ENCODE results near the gene FCHO2. TPM values are rescaled to one million over a fixed set of nuclear protein-coding genes. Genes with fewer than 3 reads are reported as not detected.
"Not testable (repeated sequence)": the region's sequence is repeated elsewhere in the genome, so short reads cannot be mapped to it uniquely, and the experiment has no call there.

Gene FCHO2
- total RNA-seq, 2 donors from 2014 or later, result 34.4 to 38.2 TPM

- ATAC-seq (ENCODE audit: insufficient number of reproducible peaks, low FRiP score, low read depth), result no peak
These were observed 1.5 kb downstream of the FCHO2 start for GRCh38 chr5:72957337-72957736.

GRCh38 chr5:72959257-72959656, 3.4 kb downstream of the FCHO2 start:
- H3K4me1 ChIP-seq (ENCODE audit: control insufficient read depth in 1 of 2, low read depth in 2 of 2), result peaks cover 26 to 31% of the 10 kb centered on the region in 2 donors
- H3K9me3 ChIP-seq, result no peaks in the 10 kb centered on the region
- no peak for TF ChIP-seq CTCF (IDR thresholded peaks at IDR 0.05)
- no peaks in the 10 kb centered on the region for H3K27me3 ChIP-seq (replicated peaks; ENCODE audit: insufficient read depth)
- no peaks in the 10 kb centered on the region for H3K36me3 ChIP-seq
- no peak overlapping the region for H3K4me3 ChIP-seq
- DNase-seq (ENCODE audit: low spot score), result no peak
- ATAC-seq (ENCODE audit: insufficient number of reproducible peaks, low FRiP score, low read depth), result no peak
- no peak overlapping the region for H3K27ac ChIP-seq

More at GRCh38 chr5:72957337-72957736, 1.5 kb downstream of the FCHO2 start:
- H3K36me3 ChIP-seq, result no peaks in the 10 kb centered on the region
- H3K4me1 ChIP-seq (ENCODE audit: control insufficient read depth in 1 of 2, low read depth in 2 of 2), result peaks cover 32 to 39% of the 10 kb centered on the region in 2 donors
- peak overlapping the region; percentile 87 for H3K4me3 ChIP-seq
- H3K27ac ChIP-seq, result peak overlapping the region; percentile 10 to 98
- TF ChIP-seq CTCF (IDR thresholded peaks at IDR 0.05), result no peak
- no peak for DNase-seq (ENCODE audit: low spot score)
- no peaks in the 10 kb centered on the region for H3K9me3 ChIP-seq
- H3K27me3 ChIP-seq (replicated peaks; ENCODE audit: insufficient read depth), result no peaks in the 10 kb centered on the region

- not testable (repeated sequence) for DNase-seq (ENCODE audit: low spot score); H3K4me3 ChIP-seq; H3K27me3 ChIP-seq (replicated peaks; ENCODE audit: insufficient read depth); H3K27ac ChIP-seq; H3K9me3 ChIP-seq; H3K4me1 ChIP-seq (ENCODE audit: control insufficient read depth in 1 of 2, low read depth in 2 of 2); ATAC-seq (ENCODE audit: insufficient number of reproducible peaks, low FRiP score, low read depth); H3K36me3 ChIP-seq
These were observed 18.6 kb downstream of the FCHO2 start for GRCh38 chr5:72974481-72974880.

- not testable (repeated sequence) for H3K4me1 ChIP-seq (ENCODE audit: control insufficient read depth in 1 of 2, low read depth in 2 of 2); H3K27me3 ChIP-seq (replicated peaks; ENCODE audit: insufficient read depth); H3K27ac ChIP-seq; H3K36me3 ChIP-seq; ATAC-seq (ENCODE audit: insufficient number of reproducible peaks, low FRiP score, low read depth); H3K4me3 ChIP-seq; H3K9me3 ChIP-seq; DNase-seq (ENCODE audit: low spot score)
These were observed 21.0 kb downstream of the FCHO2 start for GRCh38 chr5:72976810-72977209.

GRCh38 chr5:72985719-72986118, 29.9 kb downstream of the FCHO2 start:
- DNase-seq (ENCODE audit: low spot score) (no peak), ATAC-seq (ENCODE audit: insufficient number of reproducible peaks, low FRiP score, low read depth) (no peak)
- H3K9me3 ChIP-seq, result no peaks in the 10 kb centered on the region
- no peak for TF ChIP-seq CTCF (IDR thresholded peaks at IDR 0.05)
- H3K27ac ChIP-seq, result no peak overlapping the region
- H3K27me3 ChIP-seq (replicated peaks; ENCODE audit: insufficient read depth), result no peaks in the 10 kb centered on the region
- H3K36me3 ChIP-seq, result peaks cover 4% of the 10 kb centered on the region
- H3K4me3 ChIP-seq, result no peak overlapping the region
- H3K4me1 ChIP-seq (ENCODE audit: control insufficient read depth in 1 of 2, low read depth in 2 of 2), result no peaks in the 10 kb centered on the region

- ATAC-seq (ENCODE audit: insufficient number of reproducible peaks, low FRiP score, low read depth) (no peak), DNase-seq (ENCODE audit: low spot score) (no peak)
- no peak for TF ChIP-seq CTCF (IDR thresholded peaks at IDR 0.05)
- Histone ChIP-seq H3K27me3 (replicated peaks; ENCODE audit: insufficient read depth) (no peaks in the 10 kb centered on the region), H3K4me3 (no peak overlapping the region), H3K4me1 (ENCODE audit: control insufficient read depth in 1 of 2, low read depth in 2 of 2) (no peaks in the 10 kb centered on the region), H3K36me3 (peaks cover 15% of the 10 kb centered on the region), H3K9me3 (no peaks in the 10 kb centered on the region), H3K27ac (no peak overlapping the region)
These were observed 32.9 kb downstream of the FCHO2 start for GRCh38 chr5:72988769-72989168.

Measured in thoracic aorta (tissue), 2 donors.